ENCODE results near the gene LHFPL3. TPM values are rescaled to one million over a fixed set of nuclear protein-coding genes. Genes with fewer than 3 reads are reported as not detected.

Gene LHFPL3
- total and polyA plus RNA-seq, 2 donors (not counting 1 experiment from before 2014, with no cell fraction given), result not detected

GRCh38 chr7:104773796-104774195, 445.4 kb downstream of the LHFPL3 start:
- no peak overlapping the region for H3K9ac ChIP-seq (ENCODE audit: low read length)
- intact Hi-C loops (cut with micrococcal nuclease), result no loop called here
- H3K27me3 ChIP-seq (replicated peaks in 1 of 4; ENCODE audit: control extremely low read depth in 1 of 4, control insufficient read depth in 3 of 4, insufficient read depth in 4 of 4, low read length in 3 of 4), result no peaks in the 10 kb centered on the region
- Mint-ChIP-seq H3K27me3 (peaks cover 8% of the 10 kb centered on the region), H3K27ac (no peak overlapping the region), H3K4me3 (no peak overlapping the region), H3K9me3 (ENCODE audit: insufficient read depth) (no peaks in the 10 kb centered on the region), H3K4me1 (no peaks in the 10 kb centered on the region)
- TF ChIP-seq CTCF (IDR thresholded peaks at IDR 0.05) (no peak), EZH2 (IDR thresholded peaks at IDR 0.05; ENCODE audit: borderline replicate concordance, insufficient read depth, low read depth, low read length, poor library complexity, severe bottlenecking) (no peak)
- no peaks in the 10 kb centered on the region for H3K9me3 ChIP-seq (ENCODE audit: control extremely low read depth in 1 of 3, control insufficient read depth in 2 of 3, insufficient read depth in 1 of 3, low read length in 2 of 3)
- POLR2A ChIA-PET, result no interaction called here
- no peak overlapping the region for H3K27ac ChIP-seq (ENCODE audit: low read length in 2 of 2)
- H3K4me2 ChIP-seq (replicated peaks; ENCODE audit: low read depth, low read length, poor library complexity, severe bottlenecking), result no peak overlapping the region
- no peak overlapping the region for H3K4me3 ChIP-seq (ENCODE audit: control extremely low read depth in 1 of 5, extremely low read depth in 1 of 5, insufficient read depth in 1 of 5, low read depth in 2 of 5, low read length in 4 of 5)
- DNase-seq, result no peak
- H3K79me2 ChIP-seq (ENCODE audit: control insufficient read depth, insufficient read depth, low read length), result no peaks in the 10 kb centered on the region
- 83% methylated on average over 4 of the region's 5 CpGs for WGBS (ENCODE audit: insufficient coverage)
- no peak overlapping the region for H2AFZ ChIP-seq (ENCODE audit: insufficient read depth, low read depth, low read length, poor library complexity, severe bottlenecking)
- ATAC-seq (ENCODE audit: low read depth), result no peak
- no peaks in the 10 kb centered on the region for H3K4me1 ChIP-seq (ENCODE audit: control insufficient read depth in 2 of 2, insufficient read depth in 2 of 2, low read length in 2 of 2)
- H3K36me3 ChIP-seq (replicated peaks in 1 of 2; ENCODE audit: control extremely low read depth in 1 of 2, control insufficient read depth in 1 of 2, extremely low read depth in 1 of 2, insufficient read depth in 2 of 2, low read length in 1 of 2), result no peaks in the 10 kb centered on the region
- H4K20me1 ChIP-seq (ENCODE audit: control insufficient read depth, insufficient read depth, low read length, poor library complexity, severe bottlenecking), result no peaks in the 10 kb centered on the region
- CTCF ChIA-PET, result no interaction called here

GRCh38 chr7:104775531-104775930, 447.1 kb downstream of the LHFPL3 start:
- ATAC-seq (ENCODE audit: low read depth), result no peak
- intact Hi-C loops (cut with micrococcal nuclease), result no loop called here

More at GRCh38 chr7:104775531-104775930, 447.1 kb downstream of the LHFPL3 start:
- no peaks in the 10 kb centered on the region for H3K9me3 ChIP-seq (ENCODE audit: control extremely low read depth in 1 of 3, control insufficient read depth in 2 of 3, insufficient read depth in 1 of 3, low read length in 2 of 3)
- H3K36me3 ChIP-seq (replicated peaks in 1 of 2; ENCODE audit: control extremely low read depth in 1 of 2, control insufficient read depth in 1 of 2, extremely low read depth in 1 of 2, insufficient read depth in 2 of 2, low read length in 1 of 2), result no peaks in the 10 kb centered on the region
- Mint-ChIP-seq H3K9me3 (ENCODE audit: insufficient read depth) (no peaks in the 10 kb centered on the region), H3K27me3 (peaks cover 8% of the 10 kb centered on the region), H3K4me1 (no peaks in the 10 kb centered on the region), H3K4me3 (no peak overlapping the region), H3K27ac (no peak overlapping the region)
- TF ChIP-seq CTCF (IDR thresholded peaks at IDR 0.05), result no peak
- TF ChIP-seq EZH2 (IDR thresholded peaks at IDR 0.05; ENCODE audit: borderline replicate concordance, insufficient read depth, low read depth, low read length, poor library complexity, severe bottlenecking), result no peak
- H4K20me1 ChIP-seq (ENCODE audit: control insufficient read depth, insufficient read depth, low read length, poor library complexity, severe bottlenecking), result no peaks in the 10 kb centered on the region
- no peaks in the 10 kb centered on the region for H3K4me1 ChIP-seq (ENCODE audit: control insufficient read depth in 2 of 2, insufficient read depth in 2 of 2, low read length in 2 of 2)
- no peak overlapping the region for H3K27ac ChIP-seq (ENCODE audit: low read length in 2 of 2)
- POLR2A ChIA-PET, result no interaction called here
- DNase-seq, result no peak
- no peaks in the 10 kb centered on the region for H3K27me3 ChIP-seq (replicated peaks in 1 of 4; ENCODE audit: control extremely low read depth in 1 of 4, control insufficient read depth in 3 of 4, insufficient read depth in 4 of 4, low read length in 3 of 4)
- H3K4me3 ChIP-seq (ENCODE audit: control extremely low read depth in 1 of 5, extremely low read depth in 1 of 5, insufficient read depth in 1 of 5, low read depth in 2 of 5, low read length in 4 of 5), result no peak overlapping the region
- H2AFZ ChIP-seq (ENCODE audit: insufficient read depth, low read depth, low read length, poor library complexity, severe bottlenecking), result no peak overlapping the region
- H3K4me2 ChIP-seq (replicated peaks; ENCODE audit: low read depth, low read length, poor library complexity, severe bottlenecking), result no peak overlapping the region
- no peak overlapping the region for H3K9ac ChIP-seq (ENCODE audit: low read length)
- CTCF ChIA-PET, result no interaction called here
- H3K79me2 ChIP-seq (ENCODE audit: control insufficient read depth, insufficient read depth, low read length), result no peaks in the 10 kb centered on the region

Data from B cell (primary cell).